ENCODE data around the gene TMEM212. TPM values are rescaled to one million over a fixed set of nuclear protein-coding genes. Genes with fewer than 3 reads are reported as not detected.

Gene TMEM212
- total and polyA plus RNA-seq, 9 of the 15 experiments (the other 6 are each of a cell fraction or from before 2014, with no cell fraction given) = not detected

DNA sequence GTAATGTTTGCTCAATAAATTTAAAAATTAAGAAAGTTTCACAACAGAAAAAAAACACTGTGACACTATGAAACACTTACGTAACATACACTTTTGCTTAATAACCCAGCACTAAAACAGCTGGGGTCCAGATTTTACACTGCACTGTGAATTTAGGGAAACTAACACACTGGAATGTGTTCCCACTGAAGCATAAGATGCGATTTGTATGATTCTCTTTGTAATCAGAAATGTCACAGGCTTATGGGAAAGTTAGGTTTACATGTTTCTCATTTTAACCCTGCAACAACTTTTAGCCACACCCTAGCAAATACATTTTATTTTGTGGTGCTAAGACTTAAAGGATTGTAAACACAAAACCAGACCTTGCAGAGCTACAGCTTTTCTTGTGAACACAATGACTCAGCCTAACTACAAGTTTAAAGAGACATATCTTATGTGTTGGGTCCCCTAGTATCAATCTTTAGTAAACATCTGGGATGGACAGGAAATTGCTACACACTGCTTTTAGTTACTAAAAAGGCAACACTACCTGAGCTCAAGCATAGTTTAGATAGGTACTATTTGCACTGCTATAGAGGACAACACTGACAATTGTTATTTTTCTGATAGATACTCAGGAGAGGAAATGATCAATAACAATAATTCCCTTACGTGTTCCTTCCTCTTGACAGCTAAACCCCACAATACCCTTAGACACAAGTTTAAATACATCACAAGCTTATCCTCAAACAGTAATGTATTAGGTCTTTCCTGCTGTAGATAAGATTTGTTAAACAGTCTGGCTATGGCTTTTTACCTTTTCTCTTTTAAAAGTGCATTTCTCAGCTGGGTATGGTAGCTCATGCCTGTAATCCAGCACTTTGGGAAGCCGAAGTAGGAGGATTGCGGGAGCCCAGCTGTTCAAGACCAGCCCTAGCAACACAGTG, 36.7 kb upstream of the TMEM212 start (continued):
- no peak for TF ChIP-seq SP2 (IDR thresholded peaks at IDR 0.05; ENCODE audit: extremely low read depth, low read depth, low read length, poor library complexity, severe bottlenecking)
- no peak for TF ChIP-seq MYNN (IDR thresholded peaks at IDR 0.05)
- no peak for TF ChIP-seq MYNN (CRISPR knock-in tag; IDR thresholded peaks at IDR 0.05)
- no peak for TF ChIP-seq ZNF3 (CRISPR knock-in tag; IDR thresholded peaks at IDR 0.05)
- TF ChIP-seq MECOM (CRISPR knock-in tag; IDR thresholded peaks at IDR 0.05) = no peak
- TF ChIP-seq ETS2 (tag; IDR thresholded peaks at IDR 0.05; ENCODE audit: borderline replicate concordance, poor library complexity, severe bottlenecking) = no peak
- no peak for TF ChIP-seq PRDM10 (IDR thresholded peaks at IDR 0.05; ENCODE audit: partially characterized antibody)
- peak; percentile 59 for TF ChIP-seq HDAC3 (IDR thresholded peaks at IDR 0.05; ENCODE audit: borderline replicate concordance, partially characterized antibody)
- TF ChIP-seq BRF2 (IDR thresholded peaks at IDR 0.05; ENCODE audit: borderline replicate concordance, insufficient read depth, insufficient read length) = no peak
- TF ChIP-seq ERF (CRISPR knock-in tag; IDR thresholded peaks at IDR 0.05) = no peak
- TF ChIP-seq HDAC8 (tag; IDR thresholded peaks at IDR 0.05) = no peak
- TF ChIP-seq DIDO1 (tag; IDR thresholded peaks at IDR 0.05; ENCODE audit: low read depth) = no peak
- TF ChIP-seq ELF2 (CRISPR knock-in tag; IDR thresholded peaks at IDR 0.05) = no peak
- TF ChIP-seq CBX5 (IDR thresholded peaks at IDR 0.05; ENCODE audit: borderline replicate concordance, low read depth) = no peak
- TF ChIP-seq ZNF24 (IDR thresholded peaks at IDR 0.05) = no peak
- no peak for TF ChIP-seq MED1 (CRISPR knock-in tag; IDR thresholded peaks at IDR 0.05; ENCODE audit: borderline replicate concordance)
- TF ChIP-seq, protein P1, sequence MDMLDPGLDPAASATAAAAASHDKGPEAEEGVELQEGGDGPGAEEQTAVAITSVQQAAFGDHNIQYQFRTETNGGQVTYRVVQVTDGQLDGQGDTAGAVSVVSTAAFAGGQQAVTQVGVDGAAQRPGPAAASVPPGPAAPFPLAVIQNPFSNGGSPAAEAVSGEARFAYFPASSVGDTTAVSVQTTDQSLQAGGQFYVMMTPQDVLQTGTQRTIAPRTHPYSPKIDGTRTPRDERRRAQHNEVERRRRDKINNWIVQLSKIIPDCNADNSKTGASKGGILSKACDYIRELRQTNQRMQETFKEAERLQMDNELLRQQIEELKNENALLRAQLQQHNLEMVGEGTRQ (CRISPR knock-in tag; IDR thresholded peaks at IDR 0.05) = no peak
- TF ChIP-seq ZNF518B (CRISPR knock-in tag; IDR thresholded peaks at IDR 0.05) = no peak
- no peak; a peak in 1 of 3 replicates for TF ChIP-seq CBX3 (IDR thresholded peaks at IDR 0.05; ENCODE audit: borderline replicate concordance in 1 of 2, low read length in 2 of 2)
